Fibroblast of lung (primary cell): ENCODE measurements around the gene CIPC. TPM values are rescaled to one million over a fixed set of nuclear protein-coding genes. Genes with fewer than 3 reads are reported as not detected.

Source experiments
- DNase-seq, 2 donors: peaks; one replicate each; pipeline versions ENCODE4 v3.0.0 to v3.0.0-alpha.2; 2010; ENCODE audit warnings: low read depth in 2 of 2
- H2AFZ ChIP-seq: 2 replicates; pipeline ENCODE4 v1.5.1; 2012; ENCODE audit warnings: low read length, control low read depth, inconsistent platforms
- H3K27ac ChIP-seq: 2 replicates; pipeline ENCODE4 v1.5.1; 2011; ENCODE audit warnings: low read length, control low read depth; ENCODE audit not compliant: insufficient read depth
- H3K27me3 ChIP-seq: 2 replicates; pipeline ENCODE4 v1.5.1; 2011; ENCODE audit warnings: mild to moderate bottlenecking, low read length; ENCODE audit not compliant: control insufficient read depth, insufficient read depth
- H3K36me3 ChIP-seq: 2 replicates; pipeline ENCODE4 v1.5.1; 2011; ENCODE audit warnings: low read length; ENCODE audit not compliant: control insufficient read depth, insufficient read depth
- H3K4me1 ChIP-seq: 2 replicates; pipeline ENCODE4 v1.5.1; 2011; ENCODE audit warnings: low read length; ENCODE audit not compliant: control insufficient read depth, insufficient read depth; ENCODE audit errors: extremely low read depth
- H3K4me2 ChIP-seq: 2 replicates; pipeline ENCODE4 v1.5.1; 2011; ENCODE audit warnings: low read length, control low read depth; ENCODE audit not compliant: insufficient read depth; ENCODE audit errors: extremely low read depth
- H3K4me3 ChIP-seq, 4 experiments: fragments of 200-600 bp in 1 of 4; sonication (generic) in 1 of 4; replicated peaks in 1 of 4; 2 replicates each; pipeline ENCODE4 v1.5.1; 2011 to 2016; ENCODE audit warnings: low read length in 4 of 4, low read depth in 3 of 4, mild to moderate bottlenecking in 3 of 4, control low read depth in 2 of 4, inconsistent platforms in 1 of 4, mixed read lengths in 1 of 4; ENCODE audit not compliant: insufficient read depth in 1 of 4; ENCODE audit errors: control extremely low read depth in 1 of 4
- H3K79me2 ChIP-seq: 2 replicates; pipeline ENCODE4 v1.5.1; 2012; ENCODE audit warnings: mild to moderate bottlenecking, low read length, inconsistent platforms; ENCODE audit not compliant: control insufficient read depth, insufficient read depth
- H3K9ac ChIP-seq: 2 replicates; pipeline ENCODE4 v1.5.1; 2011; ENCODE audit warnings: mild to moderate bottlenecking, low read length, control low read depth; ENCODE audit not compliant: insufficient read depth
- H3K9me3 ChIP-seq: 2 replicates; pipeline ENCODE4 v1.5.1; 2012; ENCODE audit warnings: low read depth, low read length; ENCODE audit not compliant: control insufficient read depth, insufficient read depth
- H4K20me1 ChIP-seq: 2 replicates; pipeline ENCODE4 v1.5.1; 2011; ENCODE audit warnings: low read length; ENCODE audit not compliant: control insufficient read depth, insufficient read depth; ENCODE audit errors: extremely low read depth
- CTCF ChIP-seq, 2 donors: IDR thresholded peaks in 1 of 2; conservative IDR thresholded peaks in 1 of 2; 1 replicate in 1 of 2; 2 replicates in 1 of 2; pipeline ENCODE4 v1.5.1; 2011 to 2012; ENCODE audit warnings: low read length in 2 of 2, control low read depth in 1 of 2, inconsistent platforms in 1 of 2, low read depth in 1 of 2, mild to moderate bottlenecking in 1 of 2
- EZH2 ChIP-seq: IDR thresholded peaks from 2 replicates; pipeline ENCODE4 v1.5.1; 2012; ENCODE audit warnings: low read length, control low read depth, mild to moderate bottlenecking; ENCODE audit errors: missing control alignments
- polyA plus RNA-seq, 2 donors: library from polyadenylated mRNA; depleted of rRNA in 1 of 2; stranded (reverse) in 1 of 2; unstranded in 1 of 2; fragments of >200 nt; gene quantifications; 2 replicates each; pipeline ENCODE4 v1.2.1, GENCODE V29; 2011 to 2012; ENCODE audit warnings: missing spikeins in 1 of 2
- total RNA-seq: library from RNA; depleted of rRNA; stranded (reverse); fragments of >200 nt; gene quantifications from 2 replicates; pipeline ENCODE4 v1.2.1, GENCODE V29; 2014

Gene CIPC
- total and polyA plus RNA-seq, 2 donors (not counting 1 experiment from before 2014, with no cell fraction given): 12.1 to 12.8 TPM

- no peak overlapping the region for H3K9ac ChIP-seq
- no peak overlapping the region for H2AFZ ChIP-seq
Observed at GRCh38 chr14:77066578-77067172, 31.4 kb upstream of the CIPC start.

GRCh38 chr14:77067632-77068516 lies 30.2 kb upstream of the CIPC start:
- Histone ChIP-seq H2AFZ (no peak overlapping the region), H3K27ac (no peak overlapping the region), H3K27me3 (no peaks in the 10 kb centered on the region), H4K20me1 (no peaks in the 10 kb centered on the region), H3K79me2 (no peaks in the 10 kb centered on the region), H3K36me3 (no peaks in the 10 kb centered on the region), H3K4me1 (no peaks in the 10 kb centered on the region), H3K9ac (no peak overlapping the region), H3K4me2 (no peak overlapping the region), H3K4me3 (no peak overlapping the region), H3K9me3 (no peaks in the 10 kb centered on the region)
- DNase-seq: peak; percentile 51 to 65
- peak; percentile 76 to 83 for TF ChIP-seq CTCF (conservative IDR thresholded peaks at IDR 0.05 in 1 of 2, IDR thresholded peaks at IDR 0.05 in 1 of 2; ENCODE audit: low read depth in 1 of 2, low read length in 2 of 2)
- TF ChIP-seq EZH2: no peak

More at GRCh38 chr14:77066578-77067172, 31.4 kb upstream of the CIPC start:
- Histone ChIP-seq H3K4me2 (no peak overlapping the region), H3K4me3 (no peak overlapping the region), H3K79me2 (no peaks in the 10 kb centered on the region), H3K4me1 (no peaks in the 10 kb centered on the region), H4K20me1 (no peaks in the 10 kb centered on the region), H3K27me3 (no peaks in the 10 kb centered on the region), H3K36me3 (no peaks in the 10 kb centered on the region), H3K27ac (no peak overlapping the region), H3K9me3 (no peaks in the 10 kb centered on the region)
- no peak for DNase-seq
- no peak for TF ChIP-seq CTCF (conservative IDR thresholded peaks at IDR 0.05 in 1 of 2, IDR thresholded peaks at IDR 0.05 in 1 of 2; ENCODE audit: low read depth in 1 of 2, low read length in 2 of 2)
- no peak for TF ChIP-seq EZH2

DNA sequence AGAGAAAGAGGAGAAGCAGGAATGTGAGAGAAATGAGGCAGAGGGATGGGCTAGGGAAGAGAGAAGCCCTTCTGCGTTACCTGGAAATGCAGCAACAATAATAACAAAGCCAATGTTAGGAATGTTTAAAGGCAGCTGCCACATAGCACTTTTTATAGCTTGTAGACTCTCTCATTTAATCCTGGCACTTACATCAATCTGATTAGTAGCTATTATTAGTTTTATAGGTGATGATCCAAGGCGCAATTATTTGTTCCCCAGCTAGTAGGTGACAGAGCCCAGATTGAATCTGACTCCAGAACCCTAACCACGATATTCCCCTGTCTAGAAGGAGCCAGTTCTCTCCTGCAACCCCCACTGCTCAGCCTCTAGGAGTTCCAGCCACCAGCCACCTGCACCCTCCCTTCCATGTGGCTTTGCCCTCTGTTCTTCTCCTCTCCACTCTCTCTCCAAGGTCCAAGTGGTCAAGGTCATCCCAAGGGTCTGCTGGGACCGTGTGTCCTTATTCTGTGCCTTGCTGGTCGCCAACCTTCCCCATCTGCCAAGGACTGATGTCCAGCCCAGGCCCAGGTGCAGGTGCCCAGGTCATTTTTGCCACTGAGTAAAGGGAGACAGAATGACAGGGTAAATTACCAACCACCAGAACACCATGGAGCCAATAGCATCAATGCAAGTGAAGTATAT lies 29.4 kb upstream of the CIPC start:
- H2AFZ ChIP-seq: no peak overlapping the region
- no peak overlapping the region for H3K9ac ChIP-seq
- no peak for DNase-seq
- no peak overlapping the region for H3K4me3 ChIP-seq
- no peaks in the 10 kb centered on the region for H3K27me3 ChIP-seq
- no peaks in the 10 kb centered on the region for H3K9me3 ChIP-seq
- no peak for TF ChIP-seq EZH2
- TF ChIP-seq CTCF (conservative IDR thresholded peaks at IDR 0.05 in 1 of 2, IDR thresholded peaks at IDR 0.05 in 1 of 2; ENCODE audit: low read depth in 1 of 2, low read length in 2 of 2): no peak
- no peaks in the 10 kb centered on the region for H3K36me3 ChIP-seq
- H3K4me1 ChIP-seq: no peaks in the 10 kb centered on the region
- no peaks in the 10 kb centered on the region for H3K79me2 ChIP-seq
- H4K20me1 ChIP-seq: no peaks in the 10 kb centered on the region
- H3K27ac ChIP-seq: no peak overlapping the region
- H3K4me2 ChIP-seq: no peak overlapping the region
